Measurements from ENCODE around the gene RAB3C.

DNA sequence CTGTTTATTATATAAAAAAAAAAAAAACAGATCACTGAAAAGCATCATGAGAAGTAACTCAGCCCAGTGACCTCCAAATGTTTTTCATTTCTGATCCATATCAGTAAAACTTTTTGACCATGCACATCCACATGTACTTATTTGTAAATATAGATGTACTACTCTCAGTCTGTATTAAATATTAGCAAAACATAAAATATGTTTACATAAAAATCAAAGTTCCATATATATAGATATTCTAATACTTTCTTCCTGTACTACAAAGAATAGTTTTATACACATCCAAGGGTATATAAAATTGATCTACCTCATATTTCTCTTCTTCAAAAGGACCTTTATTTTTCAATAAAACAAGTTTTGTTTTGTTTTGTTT lies 309.1 kb downstream of the RAB3C start:
- TF ChIP-seq, protein P1, sequence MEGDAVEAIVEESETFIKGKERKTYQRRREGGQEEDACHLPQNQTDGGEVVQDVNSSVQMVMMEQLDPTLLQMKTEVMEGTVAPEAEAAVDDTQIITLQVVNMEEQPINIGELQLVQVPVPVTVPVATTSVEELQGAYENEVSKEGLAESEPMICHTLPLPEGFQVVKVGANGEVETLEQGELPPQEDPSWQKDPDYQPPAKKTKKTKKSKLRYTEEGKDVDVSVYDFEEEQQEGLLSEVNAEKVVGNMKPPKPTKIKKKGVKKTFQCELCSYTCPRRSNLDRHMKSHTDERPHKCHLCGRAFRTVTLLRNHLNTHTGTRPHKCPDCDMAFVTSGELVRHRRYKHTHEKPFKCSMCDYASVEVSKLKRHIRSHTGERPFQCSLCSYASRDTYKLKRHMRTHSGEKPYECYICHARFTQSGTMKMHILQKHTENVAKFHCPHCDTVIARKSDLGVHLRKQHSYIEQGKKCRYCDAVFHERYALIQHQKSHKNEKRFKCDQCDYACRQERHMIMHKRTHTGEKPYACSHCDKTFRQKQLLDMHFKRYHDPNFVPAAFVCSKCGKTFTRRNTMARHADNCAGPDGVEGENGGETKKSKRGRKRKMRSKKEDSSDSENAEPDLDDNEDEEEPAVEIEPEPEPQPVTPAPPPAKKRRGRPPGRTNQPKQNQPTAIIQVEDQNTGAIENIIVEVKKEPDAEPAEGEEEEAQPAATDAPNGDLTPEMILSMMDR (IDR thresholded peaks at IDR 0.05; ENCODE audit: insufficient read depth, low read depth, low read length): no peak
- no peak for TF ChIP-seq EZH2 (IDR thresholded peaks at IDR 0.05; ENCODE audit: insufficient read depth, low read length)
